Measurements from ENCODE around the gene ADNP2. TPM values are rescaled to one million over a fixed set of nuclear protein-coding genes. Genes with fewer than 3 reads are reported as not detected.

ADNP2 gene
- total and polyA plus RNA-seq, 2 of the 4 experiments (the other 2 are of a cell fraction) = 5.6 to 18.3 TPM

DNA sequence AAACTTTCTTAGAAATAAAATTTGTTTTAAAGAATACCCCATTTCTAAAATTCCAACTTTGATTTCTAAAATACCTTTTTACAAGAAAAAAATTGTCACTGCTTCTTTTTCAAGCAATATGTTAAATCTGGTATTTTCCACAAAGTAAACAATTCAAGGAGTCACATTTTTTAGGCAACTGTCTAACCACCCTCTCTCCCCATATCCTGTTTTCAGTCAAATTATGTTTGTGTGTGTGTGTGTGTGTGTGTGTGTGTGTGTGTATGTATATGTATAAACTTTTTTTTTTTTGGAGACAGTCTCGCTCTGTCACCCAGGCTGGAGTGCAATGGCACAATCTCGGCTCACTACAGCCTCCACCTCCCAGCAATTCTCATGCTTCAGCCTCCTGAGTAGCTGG, 59.3 kb downstream of the ADNP2 start:
- no peak overlapping the region for H2BK120ac ChIP-seq (ENCODE audit: low read depth, low read length)
- BruUV-seq (replicated peaks) = no TSS peak
- DNase-seq (no peak), ATAC-seq (ENCODE audit: low read depth) (no peak)
- H2BK5ac ChIP-seq (ENCODE audit: low read depth, low read length, poor library complexity, severe bottlenecking) = no peak overlapping the region
- H4K91ac ChIP-seq (ENCODE audit: insufficient read depth, low read depth, low read length) = no peak overlapping the region
- H3K27me3 ChIP-seq (ENCODE audit: control insufficient read depth, insufficient read depth, low read length) = no peaks in the 10 kb centered on the region
- no peak overlapping the region for H3K9ac ChIP-seq (ENCODE audit: low read depth, low read length)
- intact Hi-C loops (cut with micrococcal nuclease) = no loop called here
- H2BK20ac ChIP-seq (ENCODE audit: low read depth, low read length) = no peak overlapping the region
- H3K4me3 ChIP-seq (ENCODE audit: insufficient read depth, low read depth, low read length) = no peak overlapping the region
- no peak overlapping the region for H2AFZ ChIP-seq (replicated peaks; ENCODE audit: low read length, poor library complexity)
- TF ChIP-seq, protein P1, sequence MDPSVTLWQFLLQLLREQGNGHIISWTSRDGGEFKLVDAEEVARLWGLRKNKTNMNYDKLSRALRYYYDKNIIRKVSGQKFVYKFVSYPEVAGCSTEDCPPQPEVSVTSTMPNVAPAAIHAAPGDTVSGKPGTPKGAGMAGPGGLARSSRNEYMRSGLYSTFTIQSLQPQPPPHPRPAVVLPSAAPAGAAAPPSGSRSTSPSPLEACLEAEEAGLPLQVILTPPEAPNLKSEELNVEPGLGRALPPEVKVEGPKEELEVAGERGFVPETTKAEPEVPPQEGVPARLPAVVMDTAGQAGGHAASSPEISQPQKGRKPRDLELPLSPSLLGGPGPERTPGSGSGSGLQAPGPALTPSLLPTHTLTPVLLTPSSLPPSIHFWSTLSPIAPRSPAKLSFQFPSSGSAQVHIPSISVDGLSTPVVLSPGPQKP (IDR thresholded peaks at IDR 0.05; ENCODE audit: borderline replicate concordance, low read depth, low read length) = no peak
- TF ChIP-seq BHLHE40 (IDR thresholded peaks at IDR 0.05; ENCODE audit: low read depth, low read length) = no peak
- TF ChIP-seq, protein P2, sequence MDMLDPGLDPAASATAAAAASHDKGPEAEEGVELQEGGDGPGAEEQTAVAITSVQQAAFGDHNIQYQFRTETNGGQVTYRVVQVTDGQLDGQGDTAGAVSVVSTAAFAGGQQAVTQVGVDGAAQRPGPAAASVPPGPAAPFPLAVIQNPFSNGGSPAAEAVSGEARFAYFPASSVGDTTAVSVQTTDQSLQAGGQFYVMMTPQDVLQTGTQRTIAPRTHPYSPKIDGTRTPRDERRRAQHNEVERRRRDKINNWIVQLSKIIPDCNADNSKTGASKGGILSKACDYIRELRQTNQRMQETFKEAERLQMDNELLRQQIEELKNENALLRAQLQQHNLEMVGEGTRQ (IDR thresholded peaks at IDR 0.05; ENCODE audit: low read depth, low read length) = no peak
- TF ChIP-seq POLR2A (IDR thresholded peaks at IDR 0.05; ENCODE audit: low read depth, low read length) = no peak
- no peak for TF ChIP-seq CEBPB (IDR thresholded peaks at IDR 0.05; ENCODE audit: low read depth, low read length)
- no peak for TF ChIP-seq RFX5 (IDR thresholded peaks at IDR 0.05; ENCODE audit: low read depth, low read length)
- no peak for TF ChIP-seq MXI1 (IDR thresholded peaks at IDR 0.05; ENCODE audit: borderline replicate concordance, low read depth, low read length)
- TF ChIP-seq, protein P3, sequence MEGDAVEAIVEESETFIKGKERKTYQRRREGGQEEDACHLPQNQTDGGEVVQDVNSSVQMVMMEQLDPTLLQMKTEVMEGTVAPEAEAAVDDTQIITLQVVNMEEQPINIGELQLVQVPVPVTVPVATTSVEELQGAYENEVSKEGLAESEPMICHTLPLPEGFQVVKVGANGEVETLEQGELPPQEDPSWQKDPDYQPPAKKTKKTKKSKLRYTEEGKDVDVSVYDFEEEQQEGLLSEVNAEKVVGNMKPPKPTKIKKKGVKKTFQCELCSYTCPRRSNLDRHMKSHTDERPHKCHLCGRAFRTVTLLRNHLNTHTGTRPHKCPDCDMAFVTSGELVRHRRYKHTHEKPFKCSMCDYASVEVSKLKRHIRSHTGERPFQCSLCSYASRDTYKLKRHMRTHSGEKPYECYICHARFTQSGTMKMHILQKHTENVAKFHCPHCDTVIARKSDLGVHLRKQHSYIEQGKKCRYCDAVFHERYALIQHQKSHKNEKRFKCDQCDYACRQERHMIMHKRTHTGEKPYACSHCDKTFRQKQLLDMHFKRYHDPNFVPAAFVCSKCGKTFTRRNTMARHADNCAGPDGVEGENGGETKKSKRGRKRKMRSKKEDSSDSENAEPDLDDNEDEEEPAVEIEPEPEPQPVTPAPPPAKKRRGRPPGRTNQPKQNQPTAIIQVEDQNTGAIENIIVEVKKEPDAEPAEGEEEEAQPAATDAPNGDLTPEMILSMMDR (conservative IDR thresholded peaks at IDR 0.05; ENCODE audit: low read depth, low read length) = no peak
- TF ChIP-seq SMC3 (IDR thresholded peaks at IDR 0.05; ENCODE audit: low read depth, low read length) = no peak
- TF ChIP-seq MAZ (IDR thresholded peaks at IDR 0.05; ENCODE audit: borderline replicate concordance, low read depth, low read length) = no peak
- TF ChIP-seq RAD21 (IDR thresholded peaks at IDR 0.05; ENCODE audit: low read length) = no peak
- no peak for TF ChIP-seq RCOR1 (IDR thresholded peaks at IDR 0.05; ENCODE audit: insufficient replicate concordance, low read length)
- no peak for TF ChIP-seq NFE2L2 (IDR thresholded peaks at IDR 0.05; ENCODE audit: low read depth, low read length)
- no peak for TF ChIP-seq FOS (IDR thresholded peaks at IDR 0.05; ENCODE audit: low read depth, low read length)
- no peak for TF ChIP-seq CHD1 (IDR thresholded peaks at IDR 0.05; ENCODE audit: low read depth, low read length)
- TF ChIP-seq MAFK (IDR thresholded peaks at IDR 0.05; ENCODE audit: low read depth, low read length) = no peak
- CTCF ChIA-PET = no interaction called here
- dilution Hi-C loops (cut with HindIII; ENCODE audit: low sequenced_read_pairs, unreplicated experiment) = no loop called here
- H3K27ac ChIP-seq (ENCODE audit: insufficient read depth, low read length) = no peak overlapping the region
- no peak overlapping the region for H3K23ac ChIP-seq (ENCODE audit: low read depth, low read length)
- H3K36me3 ChIP-seq (ENCODE audit: control insufficient read depth, insufficient read depth, low read length) = no peaks in the 10 kb centered on the region
- no peak overlapping the region for H2BK15ac ChIP-seq (ENCODE audit: low read depth, low read length)
- no peak overlapping the region for H4K8ac ChIP-seq (ENCODE audit: low read depth in 2 of 2, low read length in 2 of 2)
- H4K20me1 ChIP-seq (ENCODE audit: insufficient read depth, low read length) = no peaks in the 10 kb centered on the region; the same call in 1 of the 2 replicates
- H3K14ac ChIP-seq (replicated peaks; ENCODE audit: low read depth, low read length) = no peak overlapping the region
- H3K4me1 ChIP-seq (ENCODE audit: control insufficient read depth, insufficient read depth, low read length) = peaks cover 2% of the 10 kb centered on the region; the same call in 1 of the 2 replicates
- H3K79me1 ChIP-seq (ENCODE audit: low read depth in 1 of 2, low read length in 2 of 2) = peaks cover 0 to 6% of the 10 kb centered on the region in 2 experiments; a peak in 1 of 4 replicates
- POLR2A ChIA-PET (ENCODE audit: unreplicated experiment) = no interaction called here
- H4K5ac ChIP-seq (ENCODE audit: low read depth, low read length) = no peak overlapping the region
- no peak overlapping the region for H3K4me2 ChIP-seq (ENCODE audit: low read depth, low read length)
- H3K9me1 ChIP-seq (ENCODE audit: insufficient read depth, low read length) = peaks cover 18% of the 10 kb centered on the region
- no peak overlapping the region for H3K18ac ChIP-seq (ENCODE audit: low read depth, low read length)
- no peak overlapping the region for H3K4ac ChIP-seq (ENCODE audit: low read depth, low read length)
- WGBS, 2 experiments (ENCODE audit: extremely low coverage in 2 of 2, insufficient read length in 1 of 2) = no CpG with 5 or more reads among the region's 2 CpGs
- in situ Hi-C loops (cut with MboI; ENCODE audit: low sequenced_read_pairs) = no loop called here
- no peak overlapping the region for H3K56ac ChIP-seq (ENCODE audit: extremely low read depth, insufficient read depth, low read length)
- peaks cover 8% of the 10 kb centered on the region for H3K9me3 ChIP-seq (ENCODE audit: control insufficient read depth, insufficient read depth, low read length)
- H2AK5ac ChIP-seq (ENCODE audit: low read depth, low read length) = no peak overlapping the region
- no peak overlapping the region for H2AK9ac ChIP-seq (replicated peaks; ENCODE audit: low read depth, low read length, poor library complexity)

Data from IMR-90 (cell line).